ENCODE data around the gene CDK5R2.

GRCh38 chr2:218991674-218992168 is 32.3 kb downstream of the CDK5R2 start:
- TF ChIP-seq, protein P1, sequence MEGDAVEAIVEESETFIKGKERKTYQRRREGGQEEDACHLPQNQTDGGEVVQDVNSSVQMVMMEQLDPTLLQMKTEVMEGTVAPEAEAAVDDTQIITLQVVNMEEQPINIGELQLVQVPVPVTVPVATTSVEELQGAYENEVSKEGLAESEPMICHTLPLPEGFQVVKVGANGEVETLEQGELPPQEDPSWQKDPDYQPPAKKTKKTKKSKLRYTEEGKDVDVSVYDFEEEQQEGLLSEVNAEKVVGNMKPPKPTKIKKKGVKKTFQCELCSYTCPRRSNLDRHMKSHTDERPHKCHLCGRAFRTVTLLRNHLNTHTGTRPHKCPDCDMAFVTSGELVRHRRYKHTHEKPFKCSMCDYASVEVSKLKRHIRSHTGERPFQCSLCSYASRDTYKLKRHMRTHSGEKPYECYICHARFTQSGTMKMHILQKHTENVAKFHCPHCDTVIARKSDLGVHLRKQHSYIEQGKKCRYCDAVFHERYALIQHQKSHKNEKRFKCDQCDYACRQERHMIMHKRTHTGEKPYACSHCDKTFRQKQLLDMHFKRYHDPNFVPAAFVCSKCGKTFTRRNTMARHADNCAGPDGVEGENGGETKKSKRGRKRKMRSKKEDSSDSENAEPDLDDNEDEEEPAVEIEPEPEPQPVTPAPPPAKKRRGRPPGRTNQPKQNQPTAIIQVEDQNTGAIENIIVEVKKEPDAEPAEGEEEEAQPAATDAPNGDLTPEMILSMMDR (IDR thresholded peaks at IDR 0.05), result no peak
- no peak for TF ChIP-seq POLR2A (IDR thresholded peaks at IDR 0.05)
